ENCODE results near the gene MAP1LC3B.
"Not testable (repeated sequence)": the region's sequence is repeated elsewhere in the genome, so short reads cannot be mapped to it uniquely, and the experiment has no call there.

MAP1LC3B gene

DNA sequence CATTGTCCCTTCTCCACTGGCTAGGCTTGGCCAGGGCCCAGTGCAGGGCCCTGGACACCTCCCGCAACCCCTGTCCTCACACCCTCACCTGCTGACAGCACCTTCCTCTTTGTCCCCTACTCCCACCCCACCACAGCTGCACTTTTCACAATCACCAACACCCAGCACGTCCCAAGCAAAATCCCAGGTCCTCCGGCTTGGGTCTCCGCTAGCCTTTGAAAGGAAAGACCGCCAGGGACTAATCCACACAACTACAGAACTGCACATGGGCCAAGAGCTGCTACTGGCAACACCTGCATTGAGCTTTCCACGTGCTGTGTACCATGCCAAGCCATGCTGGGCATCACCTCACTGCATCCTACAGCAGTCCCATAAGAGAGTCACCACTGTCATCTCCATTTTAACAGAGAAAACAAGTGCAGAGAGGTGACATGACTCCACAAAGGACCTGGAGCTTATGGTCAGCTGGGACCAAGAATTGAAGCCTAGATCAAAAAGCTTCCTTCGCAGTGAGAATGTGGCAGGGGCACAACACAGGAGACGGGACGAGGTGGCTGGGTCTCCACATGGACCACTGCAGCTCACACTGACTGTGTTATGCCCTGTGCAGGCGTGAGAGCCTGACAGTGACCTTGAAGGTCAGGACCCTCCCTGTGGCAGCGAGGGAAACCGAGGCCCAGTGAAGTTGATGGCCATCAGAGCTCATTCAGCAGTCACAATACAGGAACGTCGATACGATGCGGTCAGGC, 31.1 kb upstream of the MAP1LC3B start:
- DNase-seq (ENCODE audit: low read depth): no peak

DNA sequence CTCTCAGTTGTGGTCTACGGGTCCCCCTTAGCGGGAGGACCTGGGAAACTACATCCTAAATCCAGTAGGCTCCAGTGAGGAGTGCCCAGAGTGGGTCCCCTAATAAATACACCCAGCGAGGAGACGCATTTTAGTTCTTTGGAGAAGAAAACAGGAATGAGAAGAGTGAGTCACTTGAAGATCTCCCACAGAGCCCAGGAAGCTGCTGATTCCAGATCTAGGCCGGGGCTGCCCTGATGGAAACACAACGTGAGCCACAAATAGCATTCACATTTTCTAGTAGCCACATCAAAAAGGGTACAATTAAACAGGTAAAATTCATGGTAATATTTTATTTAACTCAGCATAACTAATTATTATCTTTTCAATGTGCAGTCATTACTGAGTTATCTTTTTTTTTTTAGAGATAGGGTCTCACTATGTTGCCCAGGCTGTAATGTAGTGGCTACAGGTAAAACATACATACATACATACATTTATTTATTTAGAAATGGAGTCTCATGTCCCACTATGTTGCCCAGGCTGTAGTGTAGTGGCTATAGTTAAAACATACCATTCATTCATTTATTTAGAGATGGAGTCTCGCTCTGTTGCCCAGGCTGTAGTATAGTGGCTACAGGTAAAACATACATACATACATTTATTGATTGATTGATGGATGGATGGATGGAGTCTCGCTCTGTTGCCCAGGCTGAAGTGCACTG, 30.1 kb upstream of the MAP1LC3B start:
- DNase-seq (ENCODE audit: low read depth): no peak

DNA sequence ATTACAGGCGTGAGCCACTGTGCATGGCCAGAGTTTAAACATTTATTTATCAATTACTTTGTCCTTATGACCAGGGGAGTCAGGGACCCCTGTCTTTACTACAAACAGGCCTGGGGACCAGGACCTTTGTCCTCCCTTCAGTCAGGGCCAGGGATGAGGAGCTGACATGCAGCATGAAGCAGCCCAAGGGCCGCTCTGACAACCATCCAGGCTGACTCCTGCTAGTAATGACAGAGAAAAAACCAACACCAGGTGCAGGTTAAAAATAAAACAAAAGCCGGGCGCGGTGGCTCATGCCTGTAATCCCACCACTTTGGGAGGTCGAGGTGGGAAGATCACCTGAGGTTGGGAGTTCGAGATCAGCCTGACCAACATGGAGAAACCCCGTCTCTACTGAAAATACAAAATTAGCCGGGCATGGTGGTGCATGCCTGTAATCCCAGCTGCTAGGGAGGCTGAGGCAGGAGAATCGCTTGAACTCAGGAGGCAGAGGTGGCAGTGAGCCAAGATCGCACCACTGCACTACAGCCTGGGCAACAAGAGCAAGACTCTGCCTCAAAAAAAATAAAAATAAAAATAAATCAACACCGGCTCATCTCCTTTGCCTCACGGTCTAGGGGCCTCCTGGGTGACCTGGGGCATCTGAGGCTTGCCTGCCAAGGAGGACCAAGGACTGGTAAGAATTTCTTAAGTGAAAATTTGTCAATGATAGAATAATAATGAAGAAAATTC, 29.1 kb upstream of the MAP1LC3B start:
- not testable (repeated sequence) for DNase-seq (ENCODE audit: low read depth)

DNA sequence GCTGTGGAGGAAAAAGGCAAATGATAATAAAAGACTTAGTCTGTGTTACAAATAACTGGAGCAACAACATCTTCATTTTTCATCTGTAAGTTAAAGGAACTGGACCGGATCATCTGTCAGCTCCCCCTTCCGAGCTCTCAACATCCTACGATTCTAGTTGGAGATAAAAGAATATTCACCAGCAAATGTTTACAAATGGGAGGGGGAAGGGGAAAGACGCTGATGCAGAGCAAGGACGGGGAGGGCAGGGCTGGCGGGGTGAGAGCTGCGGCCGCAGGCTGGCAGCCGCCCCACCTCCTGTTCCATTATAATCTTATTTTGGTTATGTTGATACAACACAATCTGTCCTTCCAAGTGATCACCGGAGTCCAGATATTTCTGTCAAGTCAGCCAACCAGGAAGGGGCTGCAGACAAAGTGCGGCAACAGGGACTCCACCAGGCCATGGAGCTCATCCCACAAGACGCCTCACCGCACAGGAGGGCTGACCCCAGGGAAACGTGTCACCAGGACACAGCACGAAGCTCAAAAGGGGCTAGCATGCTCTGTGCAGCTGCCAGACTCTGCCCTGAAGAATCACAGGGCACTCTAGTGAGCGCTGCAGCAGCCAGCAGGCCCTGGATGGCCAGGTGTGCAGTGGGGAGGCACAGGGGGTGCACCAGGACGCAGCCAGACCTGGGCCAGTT, 28.2 kb upstream of the MAP1LC3B start:
- no peak for DNase-seq (ENCODE audit: low read depth)

DNA sequence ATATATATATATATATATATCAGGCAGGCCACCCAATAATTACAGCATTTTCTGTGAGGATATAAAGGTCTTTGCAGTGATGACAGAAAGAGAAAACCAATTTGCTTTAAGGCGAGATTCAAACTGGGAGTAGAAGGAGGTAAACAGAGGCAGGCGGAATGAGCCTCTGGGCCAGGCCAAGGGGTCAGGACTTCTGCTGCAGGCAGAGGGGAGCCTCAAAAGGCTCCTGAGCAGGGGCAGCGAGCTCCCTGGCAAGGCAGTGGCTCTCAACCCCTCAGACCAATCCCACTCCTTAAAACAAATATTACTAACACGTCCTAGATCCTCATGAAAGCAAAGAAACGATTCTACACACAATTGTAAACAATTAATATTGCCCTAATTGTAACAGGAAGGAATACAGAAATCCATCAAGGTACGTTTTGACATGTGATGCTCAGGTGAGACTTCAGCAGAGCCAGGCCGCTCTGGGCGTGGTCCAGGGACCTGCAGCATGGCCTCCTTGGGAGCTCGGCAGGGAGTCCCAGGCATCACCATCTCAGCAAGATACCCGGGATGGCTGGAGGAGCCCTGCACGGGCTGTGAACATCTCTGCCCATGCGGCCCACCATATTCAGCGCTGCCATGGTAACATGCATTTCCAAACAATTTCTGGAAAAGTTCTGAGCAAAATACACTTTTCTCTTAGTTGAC, 27.0 kb upstream of the MAP1LC3B start:
- no peak for DNase-seq (ENCODE audit: low read depth)

DNA sequence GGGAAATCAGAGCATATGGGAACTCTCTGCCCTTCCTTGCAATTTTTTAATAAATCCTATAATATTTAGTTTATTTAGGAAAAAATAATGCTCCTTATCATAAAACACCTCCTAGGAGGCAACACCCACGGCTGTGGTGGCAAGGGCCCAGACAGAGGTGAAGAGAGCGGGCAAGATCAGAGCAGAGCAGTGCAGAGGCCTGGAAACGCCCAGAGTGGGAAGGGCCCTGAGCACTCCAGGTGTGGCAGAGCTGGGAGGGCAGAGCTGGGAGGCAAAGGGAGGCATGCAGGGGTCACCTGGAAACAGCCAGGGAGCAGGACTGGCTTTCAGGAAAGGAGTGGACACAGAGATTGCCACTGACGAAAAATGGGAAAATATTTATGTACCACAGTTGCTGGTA, 25.8 kb upstream of the MAP1LC3B start:
- no peak for DNase-seq (ENCODE audit: low read depth)

DNA sequence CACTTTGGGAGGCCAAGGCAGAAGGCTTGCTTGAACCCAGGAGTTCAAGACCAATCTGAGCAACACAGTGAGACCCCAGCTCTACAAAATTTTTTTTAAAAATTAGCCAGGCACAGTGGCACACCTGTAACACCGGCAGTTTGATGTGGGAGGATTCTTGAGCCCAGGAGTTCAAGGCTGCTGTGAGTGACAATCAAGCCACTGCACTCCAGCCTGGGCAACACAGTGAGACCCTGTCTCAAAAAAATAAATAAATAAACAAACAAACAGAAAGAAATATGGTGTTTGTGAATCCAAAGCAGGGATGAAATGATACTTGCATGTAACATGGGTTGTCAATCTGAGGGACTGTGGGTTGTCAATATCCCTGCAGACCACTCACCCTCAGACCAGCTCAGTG, 25.2 kb upstream of the MAP1LC3B start:
- DNase-seq (ENCODE audit: low read depth): no peak

DNA sequence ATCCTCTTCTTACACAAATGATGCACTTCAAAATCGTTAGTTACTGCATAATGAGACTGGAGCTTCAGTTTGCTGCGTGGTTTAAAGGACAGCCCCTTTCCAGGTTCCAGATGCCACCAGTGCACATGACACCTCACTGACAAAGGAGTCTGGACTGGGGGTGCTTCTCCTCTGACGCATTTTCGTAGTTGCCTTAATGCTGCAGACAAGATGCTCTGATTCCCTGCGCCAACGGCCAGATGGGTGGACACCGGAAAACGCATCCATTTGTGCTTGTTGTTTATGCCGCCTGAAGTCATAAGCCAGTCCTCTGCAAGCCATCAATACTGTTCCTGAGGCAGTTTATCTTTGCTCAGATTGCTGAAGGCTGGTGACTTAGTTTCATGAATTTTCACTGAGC, 24.6 kb upstream of the MAP1LC3B start:
- DNase-seq (ENCODE audit: low read depth): no peak

DNA sequence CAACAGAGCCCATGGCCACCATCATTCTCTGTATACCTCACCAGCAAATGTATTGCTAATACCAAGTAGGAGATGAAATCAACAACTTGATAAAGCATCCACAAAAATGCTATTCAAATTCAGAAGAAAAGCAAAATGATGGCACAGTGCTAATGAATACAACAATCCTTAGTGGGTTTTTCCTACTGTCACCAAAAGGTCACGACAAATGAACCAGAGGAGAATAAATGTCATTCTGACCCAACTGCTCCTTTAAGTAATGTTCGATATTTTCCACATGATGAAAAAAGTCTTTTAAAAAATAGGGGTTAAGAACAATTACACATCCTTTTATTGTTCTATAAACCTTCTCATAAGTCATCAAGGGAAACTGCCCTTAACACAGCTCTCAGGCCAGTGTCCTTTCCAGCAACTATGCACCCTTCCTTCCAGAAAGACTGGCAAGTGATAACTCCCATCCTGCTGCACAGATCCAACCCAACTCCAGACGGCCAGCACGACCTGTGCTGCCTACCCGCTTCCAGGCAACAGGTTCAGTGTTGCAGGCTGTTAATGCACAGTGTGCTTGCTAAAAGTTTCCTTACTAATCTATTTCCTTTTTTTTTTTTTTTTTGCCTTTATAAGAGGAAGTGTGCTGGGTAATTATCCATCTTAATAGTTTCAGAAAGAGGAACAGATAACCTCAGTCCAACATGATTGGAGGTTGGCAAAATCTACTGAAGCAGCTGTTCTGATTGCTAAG, 23.9 kb upstream of the MAP1LC3B start:
- no peak for DNase-seq (ENCODE audit: low read depth)

DNA sequence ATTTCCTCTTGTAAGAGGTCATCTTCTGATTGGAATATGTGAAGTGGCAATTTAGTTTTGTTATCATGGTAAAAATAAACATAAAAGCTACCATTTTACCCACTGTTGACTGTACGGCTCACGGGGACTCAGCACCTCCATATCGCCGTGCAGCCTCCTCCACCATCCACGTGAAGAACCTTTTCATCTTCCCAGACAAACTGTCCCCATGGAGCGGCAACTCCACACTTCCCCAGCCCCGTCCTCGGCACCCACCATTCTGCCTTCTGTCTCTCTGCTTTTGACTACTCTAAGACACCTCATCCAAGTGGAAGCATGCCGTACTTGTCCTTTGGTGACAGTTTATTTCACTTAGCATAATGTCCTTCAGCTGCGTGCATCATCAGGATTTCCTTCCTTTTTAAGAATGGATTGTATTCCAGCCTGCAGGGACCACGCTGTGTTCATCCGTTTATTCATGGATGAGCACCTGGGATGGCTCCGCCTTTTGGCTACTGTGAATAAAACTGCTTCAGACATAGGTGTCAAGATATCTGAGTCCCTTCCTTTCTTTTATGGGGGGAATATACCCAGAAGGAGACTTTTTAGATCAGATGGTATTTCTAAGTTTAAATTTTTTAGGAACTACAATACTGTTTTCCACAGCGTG, 22.9 kb upstream of the MAP1LC3B start:
- no peak for DNase-seq (ENCODE audit: low read depth)

DNA sequence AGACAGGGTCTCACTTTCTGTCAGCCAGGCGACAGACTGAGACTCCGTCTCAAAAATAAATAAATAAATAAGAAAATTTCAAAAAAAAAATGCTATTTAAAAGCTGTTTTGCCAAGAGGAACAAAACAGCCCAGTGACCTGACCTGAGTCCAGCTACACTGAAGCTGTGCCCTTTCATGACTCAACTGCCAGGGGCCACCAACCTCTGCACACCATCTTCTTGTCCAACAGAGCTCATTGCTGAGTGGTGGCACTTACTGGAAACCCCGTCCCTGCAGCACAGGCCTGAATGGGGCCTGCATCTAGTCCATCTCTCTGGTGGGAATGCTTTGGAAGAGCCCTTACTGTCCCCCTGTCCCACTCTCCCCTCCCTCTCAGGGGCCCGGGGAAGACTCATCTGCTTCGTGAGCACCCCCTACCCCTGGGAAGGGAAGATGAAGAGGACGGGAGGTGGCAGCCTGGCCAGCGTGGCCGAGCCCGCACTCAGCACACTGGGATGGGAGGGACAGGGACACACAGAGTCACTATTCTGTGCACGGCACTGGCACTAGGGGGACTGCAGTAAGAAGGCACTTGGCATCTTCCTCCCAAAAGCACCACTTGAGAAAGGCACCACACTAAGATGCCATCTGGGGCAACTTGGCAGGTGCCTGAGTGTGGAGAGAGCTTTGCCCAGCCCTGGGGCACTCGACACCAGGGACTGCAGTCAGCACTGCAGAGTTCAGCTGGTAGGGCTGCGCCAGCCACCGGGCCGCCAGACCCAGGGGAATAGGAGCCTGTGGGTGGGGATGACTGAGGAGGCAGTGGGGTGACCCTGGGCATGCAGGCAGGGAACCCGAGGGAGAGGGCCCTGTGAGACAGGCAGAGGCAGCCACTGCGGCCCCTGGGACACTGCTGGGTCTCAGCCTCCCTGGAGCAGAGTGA, 22.1 kb upstream of the MAP1LC3B start:
- DNase-seq (ENCODE audit: low read depth): no peak

DNA sequence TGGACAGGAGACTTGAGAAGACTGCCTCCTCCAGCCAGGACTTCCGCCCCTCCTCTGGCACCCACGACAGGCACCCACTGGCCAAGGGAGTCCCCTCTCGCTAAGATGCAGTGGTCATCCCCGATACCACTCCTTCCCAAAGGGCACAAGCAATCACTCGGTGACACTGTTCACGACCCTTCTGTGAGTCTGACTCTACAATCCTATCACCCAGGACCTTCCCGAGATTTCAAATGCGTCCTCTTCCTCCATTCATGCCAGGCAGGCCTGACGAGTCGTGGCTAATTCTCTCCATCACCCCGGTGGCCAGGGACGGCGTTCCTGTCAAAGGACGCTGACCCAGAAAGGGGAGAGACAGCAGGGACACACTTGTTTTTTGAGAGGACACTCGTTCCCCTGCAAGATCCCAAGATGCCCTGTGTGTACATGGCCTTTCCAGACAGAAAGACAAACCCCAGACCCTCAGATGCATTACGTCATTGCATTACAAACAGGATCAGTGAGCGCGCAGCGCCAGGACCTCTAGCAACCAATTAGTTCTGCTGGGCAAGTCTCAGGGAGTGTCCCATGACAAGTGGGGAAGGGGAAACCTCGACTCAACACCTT, 20.8 kb upstream of the MAP1LC3B start:
- no peak for DNase-seq (ENCODE audit: low read depth)

DNA sequence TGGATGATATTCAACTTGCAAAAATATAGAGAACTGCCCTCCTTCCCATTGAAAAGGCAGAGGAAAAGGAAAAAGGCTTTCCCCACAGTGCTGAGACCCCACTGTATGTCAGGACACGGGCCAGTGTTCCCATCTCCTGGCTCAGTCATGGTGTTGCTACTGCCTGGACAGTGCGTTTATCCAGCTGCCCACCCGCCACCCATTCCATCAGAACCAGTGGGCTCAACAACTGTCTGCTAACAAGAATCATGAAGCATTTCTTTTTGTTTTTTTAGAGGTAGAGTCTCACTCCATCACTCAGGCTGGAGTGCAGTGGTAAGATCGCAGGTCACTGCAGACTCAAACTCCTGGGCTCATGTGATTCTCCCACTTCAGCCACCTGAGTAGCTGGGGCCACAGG, 19.8 kb upstream of the MAP1LC3B start:
- DNase-seq (ENCODE audit: low read depth): no peak

DNA sequence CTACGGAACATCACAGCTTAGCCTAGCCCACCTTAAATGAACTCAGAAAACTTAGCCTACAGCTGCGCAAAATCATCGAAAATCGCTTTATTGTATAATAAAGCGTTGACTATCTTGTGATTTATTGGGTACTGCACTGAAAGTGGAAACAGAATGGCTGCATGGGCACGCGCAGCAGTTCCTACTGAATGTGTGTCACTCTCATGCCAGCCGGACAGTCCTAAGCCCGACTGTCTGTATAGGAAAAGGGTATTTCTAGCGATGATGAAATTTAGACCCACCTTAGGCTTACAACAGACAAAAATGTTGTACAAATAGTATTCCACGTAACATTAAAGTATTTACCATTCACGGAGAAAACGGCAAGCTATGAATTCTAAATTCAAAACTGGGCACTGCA, 17.8 kb upstream of the MAP1LC3B start:
- no peak for DNase-seq (ENCODE audit: low read depth)

DNA sequence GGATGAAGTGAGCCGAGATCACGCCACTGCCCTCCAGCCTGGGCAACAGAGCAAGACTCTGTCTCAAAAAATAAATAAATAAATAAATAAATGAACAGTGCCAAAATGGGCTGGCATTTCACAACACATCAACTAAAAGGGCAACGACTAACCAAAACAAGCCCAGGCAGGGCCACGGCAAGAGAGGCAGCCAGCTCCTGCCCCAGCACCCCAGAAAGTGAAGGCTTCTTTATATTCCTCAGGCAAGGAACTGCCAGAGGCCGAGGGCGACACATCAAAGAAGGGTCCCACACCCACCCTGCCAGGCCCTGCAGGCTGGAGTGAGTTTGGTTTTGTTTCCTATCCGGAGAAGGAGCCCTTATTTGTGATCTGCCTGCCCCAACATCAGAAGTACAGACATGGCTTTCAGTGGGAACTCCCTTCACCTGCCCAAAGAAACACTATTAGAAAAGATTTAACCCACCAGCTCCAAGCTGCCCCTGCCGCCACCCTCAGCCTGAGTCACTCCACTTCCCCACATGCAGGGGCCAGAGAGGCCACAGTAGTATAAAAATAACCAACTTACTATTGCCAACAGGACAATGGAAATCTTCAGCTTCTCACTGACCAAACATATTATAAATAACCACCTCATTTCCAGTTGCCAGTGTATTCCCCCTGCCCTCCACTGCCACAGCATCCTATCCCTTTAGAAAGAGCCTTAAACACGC, 16.6 kb upstream of the MAP1LC3B start:
- DNase-seq (ENCODE audit: low read depth): no peak

DNA sequence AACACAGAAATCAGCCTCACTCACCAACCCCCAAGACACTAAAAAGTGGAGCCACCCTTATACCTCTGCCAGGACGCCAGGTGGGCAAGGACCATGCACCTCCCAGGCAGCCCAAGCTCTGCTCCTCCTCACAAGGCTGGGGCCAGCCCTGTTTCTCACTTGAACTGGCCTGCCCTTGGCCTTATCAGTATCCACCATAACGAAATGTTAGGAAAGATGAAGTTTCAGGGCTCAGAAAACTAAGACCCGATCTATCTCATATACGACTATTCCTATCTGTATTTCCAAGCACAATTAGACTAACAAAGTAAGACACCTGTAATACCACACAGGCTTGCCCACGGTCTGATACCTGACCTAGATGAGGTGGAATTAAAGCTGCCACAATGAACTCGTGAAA, 15.5 kb upstream of the MAP1LC3B start:
- no peak for DNase-seq (ENCODE audit: low read depth)

DNA sequence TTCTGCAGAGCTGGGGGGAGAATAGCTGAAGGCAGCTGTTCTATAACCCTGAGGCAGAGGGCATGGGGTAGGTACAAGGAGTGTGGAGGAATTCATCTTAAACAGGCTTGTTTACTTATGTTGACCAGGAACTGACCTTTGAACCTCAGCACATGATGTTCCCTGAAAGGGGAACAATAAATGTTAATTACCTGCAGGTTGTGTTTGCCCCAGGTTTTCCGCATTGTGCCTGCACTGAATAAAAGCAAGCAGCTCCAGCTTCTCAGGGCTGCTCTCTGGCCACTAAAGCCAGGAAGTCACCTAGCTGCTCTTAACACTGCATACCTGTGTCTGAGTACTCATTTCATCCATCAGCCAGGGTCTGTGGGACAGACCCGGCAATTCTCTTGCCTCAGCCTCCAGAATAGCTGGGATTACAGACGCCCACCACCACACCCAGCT, 12.8 kb upstream of the MAP1LC3B start:
- not testable (repeated sequence) for DNase-seq (ENCODE audit: low read depth)

DNA sequence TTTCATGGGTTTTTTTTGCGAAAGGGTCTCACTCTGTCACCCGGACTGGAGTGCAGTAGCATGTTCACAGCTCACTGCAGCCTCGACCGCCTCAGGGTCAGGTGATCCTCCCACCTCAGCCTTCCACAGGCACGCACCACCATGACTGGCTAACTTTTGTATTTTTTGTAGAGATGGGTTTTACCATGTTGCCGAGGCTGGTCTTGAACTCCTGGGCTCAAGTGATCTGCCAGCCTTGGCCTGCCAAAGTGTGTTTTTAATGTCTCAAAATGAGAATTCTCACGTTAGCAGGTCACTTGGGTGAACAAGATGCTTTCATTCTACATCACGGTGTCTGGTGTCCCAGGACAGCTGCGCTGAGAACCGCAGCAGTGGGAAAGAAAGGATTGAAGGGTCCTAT, 11.7 kb upstream of the MAP1LC3B start:
- DNase-seq (ENCODE audit: low read depth): no peak

Measured in HS-27A (cell line).